Lower leg skin (tissue), 3 donors: ENCODE results near the gene TMEM154.

Experiments used
- POLR2A ChIP-seq, 2 donors: fragments of 450-650 bp; IDR thresholded peaks; one replicate each; pipeline ENCODE4 v1.6.1; 2016 to 2017; ENCODE audit warnings: antibody characterized with exemption in 2 of 2, mild to moderate bottlenecking in 1 of 2, moderate library complexity in 1 of 2
- TF ChIP-seq, protein P1 (sequence below), 3 donors: fragments of 450-650 bp; IDR thresholded peaks; one replicate each; pipeline ENCODE4 v1.5.1; 2016; ENCODE audit warnings: antibody characterized with exemption in 3 of 3, mild to moderate bottlenecking in 3 of 3, moderate library complexity in 2 of 3

DNA sequence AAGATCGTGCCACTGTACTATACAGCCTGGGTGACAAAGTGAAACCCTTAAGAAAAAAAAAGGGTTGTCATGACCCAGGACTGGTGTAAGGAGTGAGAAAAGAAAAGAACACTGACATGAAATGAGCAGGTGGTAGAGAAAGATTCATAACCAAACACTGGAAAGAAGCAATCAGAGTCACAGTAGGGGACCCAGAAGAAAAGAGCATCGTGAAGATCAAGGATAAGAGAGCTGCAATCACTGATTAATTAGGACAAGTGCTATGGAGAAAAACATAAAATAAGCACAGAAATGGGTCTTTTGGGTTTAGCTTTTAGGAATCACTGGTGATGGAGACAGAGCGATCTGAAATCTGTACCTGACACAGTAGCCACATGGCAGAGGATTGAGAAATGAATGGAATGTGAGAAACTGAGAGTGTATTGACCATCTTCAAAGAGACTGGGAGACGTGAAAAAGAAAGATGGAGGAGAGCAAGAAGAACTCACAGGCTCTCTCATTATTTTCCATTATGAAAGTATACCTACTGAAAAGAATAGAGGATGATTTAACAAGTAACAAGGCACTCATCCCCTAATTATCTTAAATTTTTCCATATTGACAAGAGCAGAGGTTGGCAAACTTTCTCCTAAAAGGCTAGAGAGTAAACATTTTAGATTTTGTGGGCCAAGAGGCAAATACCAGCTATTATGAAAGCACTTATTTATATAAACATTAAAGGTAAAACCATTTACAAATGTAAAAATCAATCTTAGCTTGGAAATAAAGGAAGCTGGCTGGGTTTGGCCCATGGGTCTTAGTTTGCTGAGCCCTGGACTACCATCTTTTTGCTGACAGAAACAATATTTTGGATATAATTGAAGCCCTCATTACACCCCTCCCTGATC is 7.3 kb downstream of the TMEM154 start:
- TF ChIP-seq, protein P1, sequence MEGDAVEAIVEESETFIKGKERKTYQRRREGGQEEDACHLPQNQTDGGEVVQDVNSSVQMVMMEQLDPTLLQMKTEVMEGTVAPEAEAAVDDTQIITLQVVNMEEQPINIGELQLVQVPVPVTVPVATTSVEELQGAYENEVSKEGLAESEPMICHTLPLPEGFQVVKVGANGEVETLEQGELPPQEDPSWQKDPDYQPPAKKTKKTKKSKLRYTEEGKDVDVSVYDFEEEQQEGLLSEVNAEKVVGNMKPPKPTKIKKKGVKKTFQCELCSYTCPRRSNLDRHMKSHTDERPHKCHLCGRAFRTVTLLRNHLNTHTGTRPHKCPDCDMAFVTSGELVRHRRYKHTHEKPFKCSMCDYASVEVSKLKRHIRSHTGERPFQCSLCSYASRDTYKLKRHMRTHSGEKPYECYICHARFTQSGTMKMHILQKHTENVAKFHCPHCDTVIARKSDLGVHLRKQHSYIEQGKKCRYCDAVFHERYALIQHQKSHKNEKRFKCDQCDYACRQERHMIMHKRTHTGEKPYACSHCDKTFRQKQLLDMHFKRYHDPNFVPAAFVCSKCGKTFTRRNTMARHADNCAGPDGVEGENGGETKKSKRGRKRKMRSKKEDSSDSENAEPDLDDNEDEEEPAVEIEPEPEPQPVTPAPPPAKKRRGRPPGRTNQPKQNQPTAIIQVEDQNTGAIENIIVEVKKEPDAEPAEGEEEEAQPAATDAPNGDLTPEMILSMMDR (IDR thresholded peaks at IDR 0.05), result no peak
- TF ChIP-seq POLR2A (IDR thresholded peaks at IDR 0.05), result no peak
